HG03108 (cell line): Measurements from ENCODE around the gene PUSL1.

Source experiments
- ATAC-seq: cut with Tn5 transposase; IDR thresholded peaks from one replicate; pipeline ENCODE4 v1.9.1; 2021; ENCODE audit warnings: moderate library complexity; ENCODE audit not compliant: unreplicated experiment

PUSL1 gene

GRCh38 chr1:1349256-1350012, 41.0 kb downstream of the PUSL1 start, which contains the start of gene DVL1:
TSS of gene DVL1 (minus strand) at chr1:1349418. CDS start at chr1:1349065, 353 bp downstream.
- ATAC-seq, result peak; percentile 52

- ATAC-seq, result no peak
Observed at GRCh38 chr1:1351511-1352427, 43.4 kb downstream of the PUSL1 start.

- no peak for ATAC-seq
Observed at GRCh38 chr1:1352786-1353388, 44.5 kb downstream of the PUSL1 start.

- no peak for ATAC-seq
Observed at GRCh38 chr1:1353389-1354151, 45.2 kb downstream of the PUSL1 start.

GRCh38 chr1:1354271-1355247, 46.2 kb downstream of the PUSL1 start:
- ATAC-seq, result no peak

GRCh38 chr1:1355416-1355815, 47.0 kb downstream of the PUSL1 start:
- ATAC-seq, result no peak

- ATAC-seq, result no peak
Observed at GRCh38 chr1:1356166-1356795, 47.9 kb downstream of the PUSL1 start.

GRCh38 chr1:1356796-1357401, 48.5 kb downstream of the PUSL1 start:
- ATAC-seq, result no peak

GRCh38 chr1:1357871-1358432, 49.6 kb downstream of the PUSL1 start:
- no peak for ATAC-seq

GRCh38 chr1:1358433-1359271, 50.3 kb downstream of the PUSL1 start, which contains the start of gene MXRA8:
TSS of gene MXRA8 (minus strand) at chr1:1358555. CDS start at chr1:1358504, 51 bp downstream.
- no peak for ATAC-seq

GRCh38 chr1:1359308-1359663, 50.9 kb downstream of the PUSL1 start:
- no peak for ATAC-seq

- ATAC-seq, result no peak
Observed at GRCh38 chr1:1359664-1360468, 51.5 kb downstream of the PUSL1 start.

GRCh38 chr1:1360506-1361169, 52.2 kb downstream of the PUSL1 start:
- no peak for ATAC-seq
